ENCODE data around the gene CDKL4.
"Not testable (repeated sequence)": the region's sequence is repeated elsewhere in the genome, so short reads cannot be mapped to it uniquely, and the experiment has no call there.

CDKL4 gene

DNA sequence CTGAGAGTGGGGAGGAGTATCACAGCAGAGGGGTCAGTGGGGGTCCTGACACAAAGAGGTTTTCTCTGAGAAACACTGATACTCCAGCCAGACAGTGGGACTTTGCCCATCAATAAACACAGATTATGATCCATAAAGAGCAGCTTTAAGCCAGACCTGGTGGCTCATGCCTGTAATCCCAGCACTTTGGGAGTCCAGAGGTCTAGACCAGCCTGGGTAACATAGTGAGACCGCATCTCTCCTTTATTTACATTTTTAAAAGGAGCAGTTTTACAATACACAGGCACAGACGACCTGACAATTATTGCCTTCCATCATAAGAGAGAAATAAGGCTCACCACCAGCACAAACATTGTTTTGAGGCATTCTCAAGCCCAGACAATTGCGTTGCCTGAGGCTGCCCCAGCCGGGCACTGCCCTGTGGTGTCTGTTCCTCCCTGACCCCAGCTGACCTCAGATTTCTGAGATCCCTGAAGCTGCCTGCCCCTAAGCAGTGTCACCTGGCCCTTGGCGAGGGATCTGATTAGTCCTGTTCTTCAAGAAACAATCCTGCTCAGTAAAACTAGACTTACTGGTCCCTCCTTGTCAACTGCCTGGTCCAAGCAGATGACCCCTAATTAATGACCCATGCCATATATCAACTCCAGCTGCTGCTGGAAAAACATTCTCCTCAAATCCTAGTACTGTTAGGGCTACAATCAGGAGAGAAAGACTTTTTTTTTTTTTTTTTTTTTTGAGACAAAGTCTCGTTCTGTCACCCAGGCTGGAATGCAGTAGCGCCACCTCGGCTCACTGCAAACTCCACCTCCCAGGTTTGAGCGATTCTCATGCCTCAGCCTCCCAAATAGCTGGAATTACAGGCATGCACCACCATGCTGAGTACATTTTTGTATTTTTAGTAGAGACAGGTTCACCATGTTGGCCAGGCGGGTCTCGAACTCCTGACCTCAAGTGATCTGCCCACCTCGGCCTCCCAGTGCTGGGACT lies 63.5 kb downstream of the CDKL4 start:
- no peak for DNase-seq (ENCODE audit: low read depth in 2 of 2)

GRCh38 chr2:39178756-39179155 lies 65.0 kb downstream of the CDKL4 start:
- DNase-seq (ENCODE audit: low read depth in 2 of 2): no peak

GRCh38 chr2:39176997-39177396 lies 66.8 kb downstream of the CDKL4 start:
- no peak for DNase-seq (ENCODE audit: low read depth in 2 of 2)

DNA sequence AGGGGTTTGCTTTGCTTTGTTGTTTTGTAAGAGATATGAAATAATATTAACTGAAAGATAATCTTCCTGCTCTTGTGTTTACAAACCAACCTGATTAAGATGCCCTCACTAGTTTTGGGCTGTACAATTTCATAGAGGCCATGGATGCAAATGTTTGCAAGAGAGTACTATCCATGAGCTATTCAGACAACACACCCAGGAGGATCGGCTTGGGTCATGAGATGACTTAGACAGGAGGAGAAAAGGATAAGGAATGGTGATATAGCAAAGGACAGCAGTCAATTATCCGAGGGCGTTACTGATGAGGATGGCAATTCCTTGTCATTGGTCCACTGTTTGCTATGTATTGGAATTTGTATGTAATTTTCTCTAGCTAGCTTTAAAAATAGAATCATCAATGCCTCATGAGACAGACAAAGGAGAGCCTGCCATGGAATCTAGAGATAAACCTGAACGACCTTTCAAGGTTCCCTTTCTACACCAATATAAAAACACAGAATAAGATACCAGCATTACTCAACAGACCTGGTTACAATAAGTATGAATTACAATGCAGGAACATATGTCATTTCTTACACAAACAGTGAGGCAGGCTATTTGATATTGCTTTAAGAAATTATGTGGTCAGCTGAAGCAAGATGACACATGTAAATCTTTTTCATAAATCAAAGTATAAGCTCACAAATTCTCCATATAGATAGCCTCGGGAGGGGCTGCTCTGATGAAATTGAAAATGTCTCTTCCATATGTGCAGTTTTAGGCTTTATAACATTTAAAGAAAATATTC lies 68.6 kb downstream of the CDKL4 start:
- no peak for DNase-seq (ENCODE audit: low read depth in 2 of 2)

DNA sequence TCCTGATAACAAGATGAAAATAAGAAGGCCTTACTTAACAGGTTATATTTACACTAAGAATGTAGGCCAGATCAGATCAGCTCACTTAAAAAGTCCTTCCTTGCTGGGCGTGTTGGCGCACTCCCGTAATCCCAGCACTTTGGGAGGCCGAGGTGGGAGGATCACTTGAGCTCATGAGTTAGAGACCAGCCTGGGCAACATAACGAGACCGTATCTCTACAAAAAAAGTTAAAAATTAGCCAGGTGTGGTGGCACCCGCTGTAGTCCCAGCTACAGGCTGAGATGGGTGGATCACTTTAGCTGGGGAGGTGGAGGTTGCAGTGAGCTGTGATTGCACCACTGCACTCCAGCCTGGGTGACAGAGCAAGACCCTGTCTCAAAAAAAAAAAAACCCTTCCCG lies 69.7 kb downstream of the CDKL4 start:
- no peak for DNase-seq (ENCODE audit: low read depth in 2 of 2)

DNA sequence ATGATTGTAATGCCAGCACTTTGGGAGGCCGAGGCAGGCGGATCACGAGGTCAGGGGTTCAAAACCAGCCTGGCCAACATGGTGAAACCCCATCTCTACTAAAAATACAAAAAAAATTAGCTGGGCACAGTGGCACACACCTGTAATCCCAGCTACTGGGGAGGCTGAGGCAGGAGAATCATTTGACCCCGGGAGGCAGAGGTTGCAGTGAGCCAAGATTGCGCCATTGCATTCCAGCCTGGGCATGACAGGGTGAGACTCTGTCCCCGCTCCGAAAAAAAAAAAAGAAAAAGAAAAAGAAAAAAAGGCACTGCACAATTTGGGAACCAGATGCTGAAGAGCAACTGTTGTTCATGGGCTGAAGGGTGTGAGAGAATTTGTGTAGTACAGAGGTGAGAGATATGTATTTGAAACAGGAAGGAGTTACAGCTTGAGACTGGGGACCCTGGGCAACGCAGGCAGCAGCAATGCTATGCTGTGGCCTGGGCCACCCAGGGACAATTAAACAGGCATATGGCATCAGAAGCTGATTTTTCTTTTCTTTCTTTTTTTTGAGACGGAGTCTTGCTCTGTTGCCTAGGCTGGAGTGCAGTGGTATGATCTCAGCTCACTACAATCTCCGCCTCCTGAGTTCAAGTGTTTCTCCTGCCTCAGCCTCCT lies 71.6 kb downstream of the CDKL4 start:
- DNase-seq (ENCODE audit: low read depth in 2 of 2): not testable (repeated sequence)

GRCh38 chr2:39171621-39172020 lies 72.1 kb downstream of the CDKL4 start:
- DNase-seq (ENCODE audit: low read depth in 2 of 2): no peak

- DNase-seq (ENCODE audit: low read depth in 2 of 2): no peak
These were observed 79.7 kb downstream of the CDKL4 start for GRCh38 chr2:39164089-39164488.

DNA sequence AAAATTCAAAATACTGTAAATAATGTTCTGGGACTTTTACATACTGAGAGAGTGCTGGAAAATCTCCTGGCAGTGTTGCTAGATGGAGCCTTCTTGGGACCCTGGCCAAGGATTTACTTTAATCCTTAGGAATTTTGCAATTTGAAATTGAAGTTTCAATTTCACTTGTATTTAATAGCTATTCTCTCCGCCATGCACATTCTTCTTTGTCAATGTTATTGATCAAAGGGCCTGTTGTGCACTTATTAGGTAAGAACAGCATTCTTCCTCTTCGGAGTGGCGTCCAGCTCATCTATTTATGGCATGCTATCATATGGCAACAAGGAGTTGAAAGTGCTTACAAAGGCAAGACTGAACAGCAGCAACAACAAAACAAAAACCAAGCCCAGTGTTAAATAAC lies 82.8 kb downstream of the CDKL4 start:
- DNase-seq (ENCODE audit: low read depth in 2 of 2): no peak

DNA sequence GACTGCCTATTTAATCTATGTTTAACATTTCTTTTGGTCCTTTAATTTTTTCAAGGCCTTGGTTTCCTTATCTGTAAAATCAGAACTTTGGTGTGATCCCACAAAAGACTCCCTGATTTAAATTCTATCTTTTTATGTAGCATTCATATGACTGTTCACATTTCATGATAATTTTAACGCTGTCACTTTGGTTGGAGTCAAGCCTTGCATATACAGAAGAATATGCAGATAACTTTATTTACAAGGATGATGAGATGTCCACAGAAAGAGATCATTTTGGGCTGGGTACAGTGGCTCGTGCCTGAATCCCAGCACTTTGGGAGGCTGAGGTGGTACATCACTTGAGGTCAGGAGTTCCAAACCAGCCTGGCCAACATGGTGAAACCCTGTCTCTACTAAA lies 84.5 kb downstream of the CDKL4 start:
- no peak for DNase-seq (ENCODE audit: low read depth in 2 of 2)

- DNase-seq (ENCODE audit: low read depth in 2 of 2): no peak
These were observed 85.4 kb downstream of the CDKL4 start for GRCh38 chr2:39158351-39158750.

GRCh38 chr2:39156846-39157245 lies 86.9 kb downstream of the CDKL4 start:
- DNase-seq (ENCODE audit: low read depth in 2 of 2): no peak

GRCh38 chr2:39156107-39156506 lies 87.7 kb downstream of the CDKL4 start:
- DNase-seq (ENCODE audit: low read depth in 2 of 2): no peak

DNA sequence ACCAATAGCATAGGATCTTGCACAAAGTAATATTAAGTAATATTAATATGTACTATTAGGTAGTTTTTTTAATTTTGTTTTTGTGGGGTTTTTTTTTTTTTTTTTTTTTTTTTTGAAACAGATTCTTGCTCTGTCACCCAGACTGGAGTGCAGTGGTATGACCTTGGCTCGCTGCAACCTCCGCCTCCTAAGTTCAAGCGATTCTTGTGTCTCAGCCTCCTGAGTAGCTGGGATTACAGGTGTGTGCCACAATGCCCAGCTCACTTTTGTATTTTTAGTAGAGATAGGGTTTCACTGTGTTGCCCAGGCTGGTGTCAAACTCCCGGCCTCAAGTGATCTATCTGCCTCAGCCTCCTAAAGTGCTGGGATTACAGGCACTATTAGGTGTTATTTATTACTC lies 88.2 kb downstream of the CDKL4 start:
- DNase-seq (ENCODE audit: low read depth in 2 of 2): not testable (repeated sequence)

DNA sequence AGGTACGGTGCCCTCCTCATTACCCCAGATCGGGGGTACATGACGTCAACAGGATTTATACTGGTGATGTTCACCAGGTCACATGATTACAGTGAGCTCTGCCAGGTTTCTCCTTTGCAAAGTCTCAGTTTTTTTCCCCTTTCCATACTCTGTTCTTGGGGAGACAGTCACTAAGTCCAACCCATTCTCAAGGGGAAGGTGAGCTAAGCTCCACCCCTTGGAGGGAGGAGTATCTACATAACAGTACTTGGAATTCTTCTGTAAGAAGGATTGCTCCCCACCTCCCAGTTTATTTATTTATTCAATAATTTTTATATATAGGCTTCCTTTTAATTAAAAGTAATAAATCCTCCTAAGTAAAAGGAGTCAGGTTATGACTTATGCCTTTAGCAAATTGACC lies 88.8 kb downstream of the CDKL4 start:
- no peak for DNase-seq (ENCODE audit: low read depth in 2 of 2)

- DNase-seq (ENCODE audit: low read depth in 2 of 2): no peak
These were observed 90.5 kb downstream of the CDKL4 start for GRCh38 chr2:39153312-39153711.

GRCh38 chr2:39152504-39152903 lies 91.3 kb downstream of the CDKL4 start:
- no peak for DNase-seq (ENCODE audit: low read depth in 2 of 2)

- DNase-seq (ENCODE audit: low read depth in 2 of 2): no peak
These were observed 92.8 kb downstream of the CDKL4 start for GRCh38 chr2:39150890-39151497.

GRCh38 chr2:39150102-39150562 lies 93.6 kb downstream of the CDKL4 start:
- DNase-seq (ENCODE audit: low read depth in 2 of 2): no peak

DNA sequence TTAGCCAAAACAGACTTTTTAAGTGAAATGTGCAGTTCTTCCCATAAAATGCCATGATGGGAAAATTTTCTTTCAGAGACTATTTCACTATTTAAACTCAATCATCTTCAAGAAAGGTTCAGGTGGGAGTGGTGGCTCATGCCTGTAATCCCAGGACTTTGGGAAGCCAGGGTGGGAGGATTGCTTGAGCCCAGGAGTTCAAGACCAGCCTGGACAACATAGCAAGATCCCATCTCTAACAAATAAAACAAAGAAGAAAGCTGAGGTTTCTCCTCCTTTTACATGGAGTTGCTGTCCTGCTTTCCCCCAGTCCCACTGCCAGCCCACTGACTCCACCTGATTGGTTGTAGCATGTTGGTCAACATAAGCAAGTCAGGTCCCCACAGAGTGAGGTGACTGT lies 97.1 kb downstream of the CDKL4 start:
- DNase-seq (ENCODE audit: low read depth in 2 of 2): no peak

- DNase-seq (ENCODE audit: low read depth in 2 of 2): no peak
These were observed 97.8 kb downstream of the CDKL4 start for GRCh38 chr2:39145906-39146421.

DNA sequence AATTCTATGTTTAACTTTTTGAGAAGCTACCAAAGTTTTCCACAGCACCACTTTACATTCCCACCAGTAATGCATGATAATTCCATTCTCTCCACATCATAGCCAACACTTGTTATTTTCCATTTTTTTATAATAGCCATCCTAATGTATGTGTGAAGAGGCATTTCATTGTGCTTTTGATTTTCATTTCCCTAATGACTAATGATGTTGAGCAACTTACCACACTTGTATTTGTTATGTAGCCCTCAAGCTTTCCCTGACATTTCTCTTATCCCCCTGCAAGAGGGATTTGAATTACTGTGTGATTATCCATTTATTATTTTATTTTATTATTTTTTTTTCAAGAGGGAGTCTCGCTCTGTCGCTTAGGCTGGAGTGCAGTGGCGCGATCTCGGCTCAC lies 99.4 kb downstream of the CDKL4 start:
- DNase-seq (ENCODE audit: low read depth in 2 of 2): no peak

All from stimulated activated CD4-positive, alpha-beta T cell treated with anti-CD3 and anti-CD28 coated beads, Interleukin-4, amount 100 ng/mL, for 48 hours (primary cell).